Measurements from ENCODE around the gene HSPA4.

DNA sequence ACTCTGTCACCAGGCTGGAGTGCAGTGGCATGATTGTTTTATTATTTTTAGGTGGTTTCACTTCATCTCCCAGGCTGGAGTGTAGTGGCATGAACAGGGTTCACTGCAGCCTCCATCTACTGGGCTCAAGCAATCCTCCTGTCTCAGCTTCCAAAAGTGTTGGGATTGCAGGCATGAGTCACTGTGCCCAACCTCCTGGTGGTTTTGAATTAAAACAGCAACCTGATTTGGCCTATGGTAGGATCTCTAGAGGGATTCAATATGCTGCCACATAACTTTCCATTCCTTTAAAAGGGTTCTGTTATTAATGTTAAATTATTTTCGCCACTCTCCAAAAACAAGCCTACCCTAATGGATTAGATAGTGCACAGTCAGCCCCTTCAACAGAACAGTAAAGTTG is 9.9 kb upstream of the HSPA4 start:
- no peak for TF ChIP-seq POLR2A (IDR thresholded peaks at IDR 0.05)
- TF ChIP-seq, protein P1, sequence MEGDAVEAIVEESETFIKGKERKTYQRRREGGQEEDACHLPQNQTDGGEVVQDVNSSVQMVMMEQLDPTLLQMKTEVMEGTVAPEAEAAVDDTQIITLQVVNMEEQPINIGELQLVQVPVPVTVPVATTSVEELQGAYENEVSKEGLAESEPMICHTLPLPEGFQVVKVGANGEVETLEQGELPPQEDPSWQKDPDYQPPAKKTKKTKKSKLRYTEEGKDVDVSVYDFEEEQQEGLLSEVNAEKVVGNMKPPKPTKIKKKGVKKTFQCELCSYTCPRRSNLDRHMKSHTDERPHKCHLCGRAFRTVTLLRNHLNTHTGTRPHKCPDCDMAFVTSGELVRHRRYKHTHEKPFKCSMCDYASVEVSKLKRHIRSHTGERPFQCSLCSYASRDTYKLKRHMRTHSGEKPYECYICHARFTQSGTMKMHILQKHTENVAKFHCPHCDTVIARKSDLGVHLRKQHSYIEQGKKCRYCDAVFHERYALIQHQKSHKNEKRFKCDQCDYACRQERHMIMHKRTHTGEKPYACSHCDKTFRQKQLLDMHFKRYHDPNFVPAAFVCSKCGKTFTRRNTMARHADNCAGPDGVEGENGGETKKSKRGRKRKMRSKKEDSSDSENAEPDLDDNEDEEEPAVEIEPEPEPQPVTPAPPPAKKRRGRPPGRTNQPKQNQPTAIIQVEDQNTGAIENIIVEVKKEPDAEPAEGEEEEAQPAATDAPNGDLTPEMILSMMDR (IDR thresholded peaks at IDR 0.05): no peak
- TF ChIP-seq EP300 (IDR thresholded peaks at IDR 0.05): no peak

All from suprapubic skin (tissue), 3 donors.